GM19035 (cell line): Measurements from ENCODE around the gene OR52M1.

Experiments used
- ATAC-seq: cut with Tn5 transposase; IDR thresholded peaks from one replicate; pipeline ENCODE4 v1.9.1; 2021; ENCODE audit not compliant: unreplicated experiment

Gene OR52M1

DNA sequence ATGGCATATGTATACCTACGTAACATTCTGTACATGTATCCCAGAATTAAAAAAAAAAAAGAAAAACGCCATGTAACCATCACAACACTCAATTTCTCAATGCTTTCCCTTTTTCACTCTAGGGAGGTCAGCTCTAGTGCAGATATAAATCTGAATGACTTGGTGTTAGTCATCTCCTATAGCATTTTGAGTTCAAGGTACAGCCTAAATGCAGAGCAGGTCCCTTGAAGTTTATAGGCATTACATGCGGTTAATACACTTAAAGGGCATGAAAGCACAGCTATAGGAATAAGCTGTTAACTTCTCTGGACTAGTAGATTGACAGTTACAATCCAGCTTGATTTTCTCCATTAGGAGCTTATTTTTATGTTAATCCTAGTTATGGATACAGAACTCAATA is 20.4 kb downstream of the OR52M1 start:
- no peak for ATAC-seq

DNA sequence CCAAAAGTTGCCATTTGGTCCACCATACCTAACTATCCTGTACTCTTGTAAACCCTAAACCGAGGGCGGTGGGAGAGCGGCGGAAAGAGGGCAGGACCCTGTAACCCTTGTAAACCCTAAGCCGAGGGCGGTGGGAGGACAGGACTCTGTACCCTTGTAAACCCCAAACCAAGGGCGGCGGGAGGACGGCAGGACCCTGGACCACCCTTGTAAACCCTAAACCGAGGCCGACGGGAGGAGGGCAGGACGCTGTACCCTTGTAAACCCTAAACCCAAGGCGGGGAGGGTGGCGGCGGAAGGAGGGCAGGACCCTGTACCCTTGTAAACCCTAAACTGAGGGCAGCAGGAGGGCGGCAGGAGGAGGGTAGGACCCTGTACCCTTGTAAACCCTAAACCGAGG is 24.1 kb downstream of the OR52M1 start:
- no peak for ATAC-seq

DNA sequence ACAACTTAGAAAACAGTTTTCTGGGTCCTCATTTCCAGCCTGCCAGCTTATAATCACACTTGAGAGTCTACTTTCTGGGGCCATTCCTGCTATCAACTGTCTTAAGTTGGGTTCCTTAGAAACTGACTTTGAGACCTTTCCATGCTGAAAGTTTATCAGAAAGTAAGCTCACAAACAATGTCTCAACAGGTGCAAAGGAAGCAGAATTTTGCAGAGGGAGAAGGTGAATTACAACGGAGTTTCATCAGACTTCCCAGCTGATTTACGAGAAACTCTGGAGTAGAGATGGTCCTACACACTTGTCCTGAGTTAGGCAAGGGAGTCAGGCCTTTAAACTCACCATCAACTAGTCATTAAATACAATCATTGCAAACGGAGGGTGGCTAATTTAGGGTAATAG is 31.9 kb downstream of the OR52M1 start:
- ATAC-seq: no peak

DNA sequence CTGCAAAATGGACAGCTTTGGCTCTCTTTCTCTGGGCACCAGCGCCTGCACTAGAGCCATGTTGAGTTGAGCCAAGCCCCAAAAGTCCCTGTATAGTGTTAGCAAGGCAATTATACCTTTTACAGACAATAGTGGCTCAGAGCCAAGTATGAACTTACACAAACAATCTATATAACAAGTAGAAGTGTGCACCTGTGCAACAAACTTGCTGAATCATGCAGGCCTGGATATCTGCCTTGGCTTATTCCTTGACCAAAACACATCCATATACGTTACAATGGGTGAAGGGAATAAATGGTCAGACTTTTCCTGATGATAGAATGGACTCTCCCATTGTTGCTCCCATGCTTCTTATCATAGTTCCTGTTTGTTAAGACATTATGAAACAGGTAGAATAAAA is 32.8 kb downstream of the OR52M1 start:
- ATAC-seq: no peak

DNA sequence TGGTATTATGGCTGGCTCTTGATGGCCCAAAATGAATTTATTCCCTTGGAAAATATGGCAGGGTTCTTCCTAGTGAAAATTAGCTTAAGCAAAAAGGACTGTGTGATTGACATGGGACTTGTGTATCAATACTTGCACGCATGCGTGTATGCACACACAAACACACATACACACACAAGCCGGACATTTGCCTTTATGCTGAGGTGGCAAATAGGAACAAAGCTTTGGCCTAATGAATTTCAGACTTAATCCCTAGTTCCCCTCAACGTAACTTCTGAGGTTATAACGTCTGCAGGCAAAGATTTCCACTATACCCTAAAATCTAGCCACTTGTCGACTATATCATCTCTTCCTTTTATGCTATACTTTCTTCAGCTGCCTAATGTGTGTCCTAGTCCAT is 33.6 kb downstream of the OR52M1 start:
- ATAC-seq: no peak

DNA sequence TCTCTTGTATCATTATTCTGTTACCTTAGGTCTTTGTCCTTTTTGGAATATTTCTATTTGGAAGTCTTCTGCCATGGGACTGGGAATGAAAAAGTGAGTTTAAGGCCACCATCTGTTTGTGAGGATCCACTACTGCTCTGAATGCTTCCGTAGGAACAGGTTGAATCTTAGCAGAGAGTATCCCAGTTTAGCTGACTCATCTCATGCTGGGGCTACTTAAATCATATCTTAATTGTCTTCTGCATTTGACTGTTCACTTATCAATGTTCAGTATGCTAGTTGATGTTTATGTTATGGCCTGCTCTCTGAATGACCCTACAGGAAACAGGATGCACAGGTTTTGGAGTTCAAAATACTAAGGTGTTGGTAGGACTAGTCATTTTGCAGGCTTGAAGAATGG is 35.1 kb downstream of the OR52M1 start:
- no peak for ATAC-seq

DNA sequence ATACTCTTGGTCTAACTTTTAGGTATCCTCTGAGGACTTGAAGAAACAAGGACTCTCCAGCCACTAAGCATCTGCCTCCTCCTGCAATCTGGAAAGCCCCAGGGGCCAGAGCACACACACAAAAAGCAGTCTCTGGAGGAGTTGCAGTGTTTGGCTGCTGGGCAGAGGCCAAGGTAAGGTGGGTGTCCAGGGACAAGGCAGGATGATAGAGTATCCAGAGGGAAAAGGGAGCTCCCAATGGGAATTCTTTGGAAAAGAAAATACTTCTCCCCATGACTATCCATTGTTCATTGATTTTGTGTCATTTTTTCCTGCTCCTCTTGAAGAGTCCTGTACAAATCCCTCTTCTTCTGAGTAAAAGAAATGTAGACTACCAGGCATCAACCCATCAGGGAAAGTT is 36.5 kb downstream of the OR52M1 start, which contains the start of gene OR52I2:
Gene OR52I2, plus strand, starts transcription at position 301 of the 400 bp plus-strand sequence.
- ATAC-seq: no peak

DNA sequence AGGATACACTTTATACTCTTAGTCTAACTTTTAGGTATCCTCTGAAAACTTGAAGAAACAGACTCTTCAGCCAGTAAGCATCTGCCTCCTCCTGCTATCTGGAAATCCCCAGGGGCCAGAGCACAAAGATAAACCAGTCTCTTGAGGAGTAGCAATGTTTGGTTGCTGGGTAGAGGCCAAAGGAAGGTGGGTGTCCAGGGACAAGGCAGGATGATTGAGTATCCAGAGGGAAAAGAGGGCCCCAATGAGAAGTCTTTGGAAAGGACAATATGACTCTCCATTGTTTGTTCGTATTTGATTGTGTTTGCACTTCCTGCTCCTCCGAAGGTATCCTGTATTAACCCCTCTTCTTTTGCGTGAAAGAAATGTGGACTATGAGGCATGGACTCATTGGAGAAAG is 44.0 kb downstream of the OR52M1 start:
- ATAC-seq: no peak

DNA sequence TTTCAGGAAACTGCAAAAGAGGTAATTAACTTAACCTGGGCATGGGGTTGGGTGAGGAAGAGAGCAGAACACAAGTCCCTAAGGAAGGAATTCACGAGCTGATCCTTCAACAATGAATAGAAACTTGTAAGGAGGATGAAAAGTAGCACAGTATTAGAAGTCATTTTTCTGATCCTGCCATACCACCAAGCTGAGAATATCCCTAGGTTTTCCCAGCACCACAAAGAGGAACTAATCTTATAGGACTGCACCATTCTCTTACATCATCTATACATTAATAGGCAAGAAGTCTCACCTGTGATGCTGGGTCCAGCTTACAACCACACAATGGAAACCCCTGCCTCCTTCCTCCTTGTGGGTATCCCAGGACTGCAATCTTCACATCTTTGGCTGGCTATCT is 48.7 kb downstream of the OR52M1 start, which contains the start of gene OR52I1:
Gene OR52I1, plus strand, starts transcription at position 301 of the 400 bp plus-strand sequence. Its CDS starts 0 bp downstream, at position 301.
- no peak for ATAC-seq
